Measurements from ENCODE around the gene CNTNAP2. TPM values are rescaled to one million over a fixed set of nuclear protein-coding genes. Genes with fewer than 3 reads are reported as not detected.

Gene CNTNAP2
- total and polyA plus RNA-seq, 2 donors (not counting 1 experiment from before 2014, with no cell fraction given) = not detected

DNA sequence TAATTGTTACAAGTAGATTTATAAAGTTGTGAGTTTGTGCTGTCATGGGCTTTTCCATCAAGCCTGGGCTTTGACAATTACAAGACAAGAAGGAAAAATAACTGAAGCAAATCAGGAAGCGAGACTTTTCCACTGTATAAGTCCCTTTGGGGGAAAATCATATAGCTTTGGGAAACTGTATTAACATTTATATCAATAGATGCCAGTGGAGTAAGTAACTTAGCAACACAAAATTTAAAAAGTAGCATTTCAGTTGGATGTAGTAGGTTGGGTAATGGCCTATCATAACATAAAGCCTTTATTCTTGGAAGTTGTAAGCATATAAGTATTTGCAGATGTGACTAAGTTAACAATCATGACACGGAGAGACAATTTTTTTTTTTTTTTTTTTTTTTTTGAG, 931.1 kb downstream of the CNTNAP2 start:
- no peak for DNase-seq (ENCODE audit: low read depth in 2 of 2)
- Histone ChIP-seq H2AFZ (ENCODE audit: low read length) (no peak overlapping the region), H3K27me3 (ENCODE audit: control insufficient read depth, insufficient read depth, low read length) (no peaks in the 10 kb centered on the region), H3K9ac (ENCODE audit: insufficient read depth, low read length) (no peak overlapping the region), H3K27ac (ENCODE audit: insufficient read depth, low read length) (no peak overlapping the region), H3K9me3 (ENCODE audit: control insufficient read depth, insufficient read depth, low read depth, low read length) (no peaks in the 10 kb centered on the region), H3K36me3 (ENCODE audit: control insufficient read depth, insufficient read depth, low read length) (no peaks in the 10 kb centered on the region), H3K4me1 (ENCODE audit: control insufficient read depth, extremely low read depth, insufficient read depth, low read length) (no peaks in the 10 kb centered on the region), H3K4me2 (ENCODE audit: extremely low read depth, insufficient read depth, low read length) (no peak overlapping the region), H3K4me3 (replicated peaks in 1 of 4; ENCODE audit: control extremely low read depth in 1 of 4, insufficient read depth in 1 of 4, low read depth in 3 of 4, low read length in 4 of 4) (no peak overlapping the region), H4K20me1 (ENCODE audit: control insufficient read depth, extremely low read depth, insufficient read depth, low read length) (no peaks in the 10 kb centered on the region), H3K79me2 (ENCODE audit: control insufficient read depth, insufficient read depth, low read length) (no peaks in the 10 kb centered on the region)
- TF ChIP-seq, protein P1, sequence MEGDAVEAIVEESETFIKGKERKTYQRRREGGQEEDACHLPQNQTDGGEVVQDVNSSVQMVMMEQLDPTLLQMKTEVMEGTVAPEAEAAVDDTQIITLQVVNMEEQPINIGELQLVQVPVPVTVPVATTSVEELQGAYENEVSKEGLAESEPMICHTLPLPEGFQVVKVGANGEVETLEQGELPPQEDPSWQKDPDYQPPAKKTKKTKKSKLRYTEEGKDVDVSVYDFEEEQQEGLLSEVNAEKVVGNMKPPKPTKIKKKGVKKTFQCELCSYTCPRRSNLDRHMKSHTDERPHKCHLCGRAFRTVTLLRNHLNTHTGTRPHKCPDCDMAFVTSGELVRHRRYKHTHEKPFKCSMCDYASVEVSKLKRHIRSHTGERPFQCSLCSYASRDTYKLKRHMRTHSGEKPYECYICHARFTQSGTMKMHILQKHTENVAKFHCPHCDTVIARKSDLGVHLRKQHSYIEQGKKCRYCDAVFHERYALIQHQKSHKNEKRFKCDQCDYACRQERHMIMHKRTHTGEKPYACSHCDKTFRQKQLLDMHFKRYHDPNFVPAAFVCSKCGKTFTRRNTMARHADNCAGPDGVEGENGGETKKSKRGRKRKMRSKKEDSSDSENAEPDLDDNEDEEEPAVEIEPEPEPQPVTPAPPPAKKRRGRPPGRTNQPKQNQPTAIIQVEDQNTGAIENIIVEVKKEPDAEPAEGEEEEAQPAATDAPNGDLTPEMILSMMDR (conservative IDR thresholded peaks at IDR 0.05 in 1 of 2, IDR thresholded peaks at IDR 0.05 in 1 of 2; ENCODE audit: low read depth in 1 of 2, low read length in 2 of 2) = no peak
- TF ChIP-seq EZH2 (IDR thresholded peaks at IDR 0.05; ENCODE audit: low read length, missing control alignments) = no peak

DNA sequence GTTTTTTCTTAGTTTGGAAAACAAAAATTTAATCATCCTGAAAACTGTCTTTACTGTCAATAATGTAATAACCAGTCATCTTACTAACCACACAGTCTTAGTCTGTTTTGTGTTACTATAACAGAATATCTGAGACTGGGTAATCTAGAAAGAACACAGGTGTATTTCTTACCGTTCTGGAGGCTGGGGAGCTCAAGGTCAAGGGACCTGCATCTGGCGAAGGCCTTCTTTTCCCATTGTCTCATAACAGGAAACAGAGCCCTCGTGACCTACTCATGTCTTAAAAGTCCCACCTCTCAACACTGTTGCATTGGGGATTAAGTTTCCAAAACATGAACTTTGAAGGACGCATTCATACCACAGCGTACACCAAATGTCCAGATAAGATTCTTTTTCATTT, 932.3 kb downstream of the CNTNAP2 start:
- Histone ChIP-seq H4K20me1 (ENCODE audit: control insufficient read depth, extremely low read depth, insufficient read depth, low read length) (no peaks in the 10 kb centered on the region), H3K9ac (ENCODE audit: insufficient read depth, low read length) (no peak overlapping the region), H3K4me3 (replicated peaks in 1 of 4; ENCODE audit: control extremely low read depth in 1 of 4, insufficient read depth in 1 of 4, low read depth in 3 of 4, low read length in 4 of 4) (no peak overlapping the region), H3K27ac (ENCODE audit: insufficient read depth, low read length) (no peak overlapping the region), H3K27me3 (ENCODE audit: control insufficient read depth, insufficient read depth, low read length) (no peaks in the 10 kb centered on the region), H3K79me2 (ENCODE audit: control insufficient read depth, insufficient read depth, low read length) (no peaks in the 10 kb centered on the region), H3K4me1 (ENCODE audit: control insufficient read depth, extremely low read depth, insufficient read depth, low read length) (no peaks in the 10 kb centered on the region), H2AFZ (ENCODE audit: low read length) (no peak overlapping the region), H3K9me3 (ENCODE audit: control insufficient read depth, insufficient read depth, low read depth, low read length) (no peaks in the 10 kb centered on the region), H3K4me2 (ENCODE audit: extremely low read depth, insufficient read depth, low read length) (no peak overlapping the region), H3K36me3 (ENCODE audit: control insufficient read depth, insufficient read depth, low read length) (no peaks in the 10 kb centered on the region)
- no peak for DNase-seq (ENCODE audit: low read depth in 2 of 2)
- TF ChIP-seq, protein P1 (conservative IDR thresholded peaks at IDR 0.05 in 1 of 2, IDR thresholded peaks at IDR 0.05 in 1 of 2; ENCODE audit: low read depth in 1 of 2, low read length in 2 of 2) = no peak
- TF ChIP-seq EZH2 (IDR thresholded peaks at IDR 0.05; ENCODE audit: low read length, missing control alignments) = no peak

DNA sequence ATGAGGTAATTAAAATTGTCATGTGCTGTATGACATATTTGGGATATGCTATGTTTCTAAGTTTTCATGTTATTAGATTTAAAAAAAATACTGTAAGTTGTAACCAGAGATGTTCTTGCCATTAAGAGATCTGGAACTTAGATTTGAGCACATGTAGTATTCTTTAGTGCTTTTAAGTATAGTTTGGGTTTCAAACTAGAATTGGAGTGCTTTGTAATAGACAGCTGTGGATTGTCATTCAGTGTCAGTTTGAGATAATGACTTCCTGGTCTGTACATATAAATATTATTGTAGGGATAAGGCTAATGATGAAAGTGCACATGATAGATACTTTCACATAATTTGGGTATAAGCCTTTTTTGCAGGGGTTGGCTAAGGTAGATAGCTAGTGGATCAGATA, 936.2 kb downstream of the CNTNAP2 start:
- H3K4me1 ChIP-seq (ENCODE audit: control insufficient read depth, extremely low read depth, insufficient read depth, low read length) = no peaks in the 10 kb centered on the region
- H3K4me2 ChIP-seq (ENCODE audit: extremely low read depth, insufficient read depth, low read length) = no peak overlapping the region
- no peak overlapping the region for H3K4me3 ChIP-seq (replicated peaks in 1 of 4; ENCODE audit: control extremely low read depth in 1 of 4, insufficient read depth in 1 of 4, low read depth in 3 of 4, low read length in 4 of 4)
- no peaks in the 10 kb centered on the region for H4K20me1 ChIP-seq (ENCODE audit: control insufficient read depth, extremely low read depth, insufficient read depth, low read length)
- H3K27ac ChIP-seq (ENCODE audit: insufficient read depth, low read length) = no peak overlapping the region
- no peaks in the 10 kb centered on the region for H3K9me3 ChIP-seq (ENCODE audit: control insufficient read depth, insufficient read depth, low read depth, low read length)
- no peak for DNase-seq (ENCODE audit: low read depth in 2 of 2)
- H3K9ac ChIP-seq (ENCODE audit: insufficient read depth, low read length) = no peak overlapping the region
- H3K36me3 ChIP-seq (ENCODE audit: control insufficient read depth, insufficient read depth, low read length) = no peaks in the 10 kb centered on the region
- H2AFZ ChIP-seq (ENCODE audit: low read length) = no peak overlapping the region
- H3K79me2 ChIP-seq (ENCODE audit: control insufficient read depth, insufficient read depth, low read length) = no peaks in the 10 kb centered on the region
- H3K27me3 ChIP-seq (ENCODE audit: control insufficient read depth, insufficient read depth, low read length) = no peaks in the 10 kb centered on the region
- TF ChIP-seq, protein P1 (conservative IDR thresholded peaks at IDR 0.05 in 1 of 2, IDR thresholded peaks at IDR 0.05 in 1 of 2; ENCODE audit: low read depth in 1 of 2, low read length in 2 of 2) = no peak
- no peak for TF ChIP-seq EZH2 (IDR thresholded peaks at IDR 0.05; ENCODE audit: low read length, missing control alignments)

All from fibroblast of lung (primary cell).